Mucosa of gallbladder (tissue), 1 donor: Measurements from ENCODE around the gene TRMT13. TPM values are rescaled to one million over a fixed set of nuclear protein-coding genes. Genes with fewer than 3 reads are reported as not detected.
"Not testable (repeated sequence)": the region's sequence is repeated elsewhere in the genome, so short reads cannot be mapped to it uniquely, and the experiment has no call there.

Source experiments
- DNase-seq: peaks from one replicate; pipeline ENCODE4 v3.0.0-alpha.2; 2020; ENCODE audit warnings: low spot score
- total RNA-seq: library from RNA; stranded (reverse); gene quantifications from one replicate; pipeline ENCODE4 v1.2.1, GENCODE V29; 2021
- donor health status: DM: no; HTN: no; CAD: no.

The TRMT13 gene
- total RNA-seq, 1 donor from 2014 or later, result 11.1 TPM

- no peak for DNase-seq
These were observed 31.3 kb downstream of the TRMT13 start for GRCh38 chr1:100164216-100164615.

GRCh38 chr1:100164702-100165101 lies 31.7 kb downstream of the TRMT13 start:
- no peak for DNase-seq

GRCh38 chr1:100168051-100168450 lies 35.1 kb downstream of the TRMT13 start:
- no peak for DNase-seq

- no peak for DNase-seq
These were observed 44.5 kb downstream of the TRMT13 start for GRCh38 chr1:100177295-100178041.

- DNase-seq, result no peak
These were observed 45.1 kb downstream of the TRMT13 start, which contains the start of gene LRRC39 for GRCh38 chr1:100178091-100178490. LRRC39 (minus strand) TSS chr1:100178256; CDS start chr1:100168516, 9,740 bp downstream.

- DNase-seq, result no peak
These were observed 50.4 kb downstream of the TRMT13 start for GRCh38 chr1:100183370-100183769.

GRCh38 chr1:100184536-100184935 lies 51.6 kb downstream of the TRMT13 start:
- no peak for DNase-seq

- no peak for DNase-seq
These were observed 54.9 kb downstream of the TRMT13 start for GRCh38 chr1:100187912-100188311.

GRCh38 chr1:100188617-100189016 lies 55.7 kb downstream of the TRMT13 start:
- no peak for DNase-seq

- no peak for DNase-seq
These were observed 65.6 kb downstream of the TRMT13 start for GRCh38 chr1:100198596-100198995.

GRCh38 chr1:100200060-100200459 lies 67.1 kb downstream of the TRMT13 start:
- not testable (repeated sequence) for DNase-seq

Other genes starting within 250 kb of the TRMT13 start
- 38.3 TPM for gene SLC35A3, start 163.2 kb upstream of the TRMT13 start, total RNA-seq
- gene SASS6, start 233 bp upstream of the TRMT13 start, total RNA-seq, result 2.8 TPM
- 0.92 TPM for gene LRRC39, start 45.1 kb downstream of the TRMT13 start, total RNA-seq
- gene DBT, start 116.7 kb downstream of the TRMT13 start, total RNA-seq, result 17.0 TPM
- gene RTCA, start 133.1 kb downstream of the TRMT13 start, total RNA-seq, result 38.1 TPM
- gene CDC14A, start 219.3 kb downstream of the TRMT13 start, total RNA-seq, result 7.1 TPM